ENCODE results near the gene FOXL2NB. TPM values are rescaled to one million over a fixed set of nuclear protein-coding genes. Genes with fewer than 3 reads are reported as not detected.

Gene FOXL2NB
- not detected in 2 replicates for total RNA-seq

DNA sequence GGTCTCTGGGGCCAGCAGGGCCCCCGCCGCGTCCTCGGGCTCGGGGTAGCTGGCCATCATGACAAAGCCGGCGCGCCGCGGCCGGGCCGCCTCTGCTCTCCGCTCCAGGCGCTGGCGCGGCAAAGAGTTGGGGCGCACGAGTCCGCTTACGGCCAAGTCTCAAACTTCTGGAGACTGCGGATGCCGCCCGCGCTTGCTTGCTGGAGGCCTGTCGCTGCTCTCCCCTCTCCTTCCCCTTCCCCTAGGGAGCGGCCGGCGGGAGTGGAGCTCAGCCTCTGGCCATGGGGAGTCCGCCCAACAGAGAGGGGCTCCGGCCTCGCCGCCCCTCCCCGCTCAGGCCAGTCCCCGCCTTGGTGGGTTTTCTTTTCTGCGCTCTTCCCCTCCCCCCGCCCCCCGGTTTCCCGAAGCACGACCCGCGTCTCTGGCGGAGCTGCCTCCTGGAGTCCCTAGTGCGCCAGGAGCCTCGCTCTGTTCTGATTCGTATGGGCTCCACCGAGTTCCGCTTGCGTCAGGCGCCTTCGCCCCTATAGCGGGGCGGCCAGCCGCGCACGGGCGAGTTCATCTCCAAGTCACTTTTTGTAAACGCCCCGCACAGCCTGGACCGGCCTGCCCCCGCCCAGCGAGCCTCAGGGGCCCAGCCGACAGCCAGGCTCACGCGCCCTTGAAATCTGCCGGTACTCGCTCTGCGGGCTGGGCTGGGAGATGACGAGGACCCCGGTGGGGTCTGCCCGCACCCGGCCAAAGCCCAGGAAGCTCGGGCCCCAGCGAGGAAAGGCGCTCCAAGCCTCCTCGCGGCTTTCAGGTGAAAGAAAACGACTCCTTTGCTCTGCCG lies at the start of gene FOXL2NB, which contains the start of gene FOXL2:
Gene FOXL2NB (plus strand): TSS at position 555 of the 832 bp plus-strand sequence. CDS start 148 bp downstream, at position 703.
Gene FOXL2 (minus strand): TSS at position 475 of the 832 bp plus-strand sequence. CDS start 415 bp downstream, at position 60.
- peak within 1 kb of the TSS; percentile 58 for H3K4me3 Mint-ChIP-seq (ENCODE audit: low read depth)
- H3K27me3 Mint-ChIP-seq (ENCODE audit: low read depth), result peaks cover 77% of the 10 kb centered on the region
- no peak for DNase-seq (ENCODE audit: low spot score)
- intact Hi-C loops (cut with micrococcal nuclease), result loop anchor here (1.0 kb wide), 1 partner anchor 10 kb away; no protein-coding TSS in a partner anchor
- H3K9me3 Mint-ChIP-seq, result no peaks in the 10 kb centered on the region
- H3K27ac Mint-ChIP-seq, result no peak within 1 kb of the TSS
- H3K4me1 Mint-ChIP-seq (ENCODE audit: low read depth), result peaks cover 18% of the 10 kb centered on the region
- peaks cover 3% of the 10 kb centered on the region for H3K36me3 Mint-ChIP-seq (ENCODE audit: low read depth)

- Mint-ChIP-seq H3K27me3 (ENCODE audit: low read depth) (peaks cover 2% of the 10 kb centered on the region), H3K27ac (no peak overlapping the region), H3K4me3 (ENCODE audit: low read depth) (no peak overlapping the region), H3K36me3 (ENCODE audit: low read depth) (no peaks in the 10 kb centered on the region), H3K9me3 (no peaks in the 10 kb centered on the region), H3K4me1 (ENCODE audit: low read depth) (no peaks in the 10 kb centered on the region)
- intact Hi-C loops (cut with micrococcal nuclease), result no loop called here
- DNase-seq (ENCODE audit: low spot score), result no peak
These were observed 48.7 kb upstream of the FOXL2NB start for GRCh38 chr3:138898301-138898700.

GRCh38 chr3:138898708-138899107 lies 48.3 kb upstream of the FOXL2NB start:
- no peak overlapping the region for H3K27ac Mint-ChIP-seq
- peaks cover 2% of the 10 kb centered on the region for H3K27me3 Mint-ChIP-seq (ENCODE audit: low read depth)
- no peak for DNase-seq (ENCODE audit: low spot score)
- no peaks in the 10 kb centered on the region for H3K9me3 Mint-ChIP-seq
- no peak overlapping the region for H3K4me3 Mint-ChIP-seq (ENCODE audit: low read depth)
- intact Hi-C loops (cut with micrococcal nuclease), result no loop called here
- H3K36me3 Mint-ChIP-seq (ENCODE audit: low read depth), result no peaks in the 10 kb centered on the region
- no peaks in the 10 kb centered on the region for H3K4me1 Mint-ChIP-seq (ENCODE audit: low read depth)

DNA sequence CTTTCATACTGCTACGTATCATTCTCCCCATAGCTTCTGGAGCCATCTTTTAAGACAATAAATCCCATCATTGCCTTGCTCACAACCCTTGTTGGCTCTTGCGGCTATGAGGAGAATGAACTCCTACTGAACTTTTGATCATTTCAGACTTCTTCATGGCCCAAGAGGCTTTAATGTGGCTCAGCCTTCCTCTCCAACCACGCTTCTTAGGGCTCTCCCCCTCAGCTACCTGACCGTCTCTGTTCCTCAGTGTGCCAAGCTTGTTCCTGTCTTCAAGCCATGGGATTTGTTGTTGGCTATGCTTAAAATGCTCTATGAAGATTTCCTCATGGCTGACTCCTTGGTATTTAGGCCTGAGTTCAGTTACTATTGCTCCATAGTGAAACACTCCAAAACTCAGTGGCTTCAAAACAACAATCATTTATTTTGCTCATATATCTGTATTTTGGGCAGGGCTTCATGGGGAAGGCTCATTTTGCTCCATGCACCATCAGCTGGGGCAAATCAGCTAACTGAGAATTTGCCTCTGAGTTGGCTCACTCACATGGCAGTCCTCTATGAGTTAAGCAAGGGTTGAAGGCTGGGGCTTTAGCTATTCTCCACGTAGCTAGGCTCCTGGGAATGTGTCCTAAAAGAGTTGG lies 47.5 kb upstream of the FOXL2NB start:
- Mint-ChIP-seq H3K4me1 (ENCODE audit: low read depth) (no peaks in the 10 kb centered on the region), H3K27me3 (ENCODE audit: low read depth) (peaks cover 2% of the 10 kb centered on the region), H3K27ac (no peak overlapping the region), H3K36me3 (ENCODE audit: low read depth) (no peaks in the 10 kb centered on the region), H3K9me3 (no peaks in the 10 kb centered on the region), H3K4me3 (ENCODE audit: low read depth) (no peak overlapping the region)
- intact Hi-C loops (cut with micrococcal nuclease), result no loop called here
- DNase-seq (ENCODE audit: low spot score), result no peak

DNA sequence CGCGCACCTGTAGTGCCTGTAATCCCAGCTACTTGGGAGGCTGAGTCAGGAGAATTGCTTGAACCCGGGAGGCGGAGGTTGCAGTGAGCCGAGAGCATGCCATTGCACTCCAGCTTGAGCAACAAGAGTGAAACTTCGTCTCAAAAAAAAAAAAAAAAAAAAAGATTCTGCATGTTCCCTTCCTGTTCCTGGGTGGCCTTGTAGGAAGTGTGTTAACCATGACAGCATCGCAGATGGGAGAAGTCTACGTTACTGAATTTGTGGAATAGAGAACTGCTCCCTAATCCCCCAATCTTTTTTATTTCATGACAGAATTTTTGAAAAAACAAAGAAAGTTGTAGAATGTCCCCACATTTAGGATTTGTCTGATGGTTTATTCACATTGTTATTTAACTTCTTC lies 45.5 kb upstream of the FOXL2NB start:
- peaks cover 2% of the 10 kb centered on the region for H3K27me3 Mint-ChIP-seq (ENCODE audit: low read depth)
- intact Hi-C loops (cut with micrococcal nuclease), result no loop called here
- H3K36me3 Mint-ChIP-seq (ENCODE audit: low read depth), result no peaks in the 10 kb centered on the region
- no peaks in the 10 kb centered on the region for H3K4me1 Mint-ChIP-seq (ENCODE audit: low read depth)
- H3K9me3 Mint-ChIP-seq, result no peaks in the 10 kb centered on the region
- DNase-seq (ENCODE audit: low spot score), result no peak
- no peak overlapping the region for H3K27ac Mint-ChIP-seq
- H3K4me3 Mint-ChIP-seq (ENCODE audit: low read depth), result no peak overlapping the region

GRCh38 chr3:138902171-138902570 lies 44.8 kb upstream of the FOXL2NB start:
- no peaks in the 10 kb centered on the region for H3K36me3 Mint-ChIP-seq (ENCODE audit: low read depth)
- H3K4me3 Mint-ChIP-seq (ENCODE audit: low read depth), result no peak overlapping the region
- no peak for DNase-seq (ENCODE audit: low spot score)
- H3K27ac Mint-ChIP-seq, result no peak overlapping the region
- intact Hi-C loops (cut with micrococcal nuclease), result no loop called here
- H3K9me3 Mint-ChIP-seq, result no peaks in the 10 kb centered on the region
- H3K4me1 Mint-ChIP-seq (ENCODE audit: low read depth), result no peaks in the 10 kb centered on the region
- H3K27me3 Mint-ChIP-seq (ENCODE audit: low read depth), result peaks cover 2% of the 10 kb centered on the region

DNA sequence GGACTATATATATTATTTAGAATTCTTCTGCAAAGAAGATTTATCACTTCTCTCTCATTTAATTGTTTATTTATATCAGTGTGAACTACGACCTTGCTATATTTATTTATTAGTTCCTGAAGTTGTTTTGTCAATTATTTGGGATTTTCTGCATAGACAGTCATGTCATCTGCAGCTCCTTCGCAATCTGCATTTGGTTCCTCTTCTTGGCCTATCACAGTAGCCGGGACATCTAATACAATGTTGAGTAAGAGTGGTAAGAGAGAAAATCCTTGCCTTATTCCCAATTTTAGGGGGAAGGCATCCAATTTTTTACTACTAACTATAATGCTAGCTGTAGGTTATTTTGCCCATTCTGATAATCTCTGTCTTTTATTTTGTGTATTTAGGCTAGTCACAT lies 39.5 kb upstream of the FOXL2NB start:
- peaks cover 2% of the 10 kb centered on the region for H3K27me3 Mint-ChIP-seq (ENCODE audit: low read depth)
- intact Hi-C loops (cut with micrococcal nuclease), result no loop called here
- no peaks in the 10 kb centered on the region for H3K4me1 Mint-ChIP-seq (ENCODE audit: low read depth)

DNA sequence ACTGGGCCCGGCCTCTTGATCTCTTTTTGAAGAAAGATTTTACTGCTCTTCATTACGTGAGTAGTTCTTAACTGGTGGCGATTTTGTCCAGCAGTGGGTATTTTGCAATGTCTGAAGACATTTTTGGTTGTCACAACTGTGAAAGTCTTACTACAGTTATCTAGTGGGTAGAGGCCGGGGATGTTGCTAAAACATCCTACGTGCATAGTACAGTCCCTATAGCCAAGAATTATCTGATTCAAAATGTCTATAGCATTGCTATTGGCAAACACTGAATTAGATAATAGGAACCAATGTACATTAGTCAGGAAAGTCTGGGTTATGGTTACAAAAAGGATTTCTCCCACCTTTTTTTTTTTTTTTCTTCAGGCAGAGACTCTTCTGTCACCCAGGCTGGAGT lies 38.2 kb upstream of the FOXL2NB start:
- no peaks in the 10 kb centered on the region for H3K9me3 Mint-ChIP-seq
- no peak overlapping the region for H3K27ac Mint-ChIP-seq
- no peak for DNase-seq (ENCODE audit: low spot score)
- peaks cover 2% of the 10 kb centered on the region for H3K27me3 Mint-ChIP-seq (ENCODE audit: low read depth)
- H3K4me3 Mint-ChIP-seq (ENCODE audit: low read depth), result no peak overlapping the region
- H3K4me1 Mint-ChIP-seq (ENCODE audit: low read depth), result no peaks in the 10 kb centered on the region
- intact Hi-C loops (cut with micrococcal nuclease), result no loop called here
- H3K36me3 Mint-ChIP-seq (ENCODE audit: low read depth), result no peaks in the 10 kb centered on the region

More for the DNA sequence above, 39.5 kb upstream of the FOXL2NB start:
- DNase-seq (ENCODE audit: low spot score), result no peak
- Mint-ChIP-seq H3K36me3 (ENCODE audit: low read depth) (no peaks in the 10 kb centered on the region), H3K27ac (no peak overlapping the region), H3K9me3 (no peaks in the 10 kb centered on the region), H3K4me3 (ENCODE audit: low read depth) (no peak overlapping the region)

- H3K9me3 Mint-ChIP-seq, result no peaks in the 10 kb centered on the region
- intact Hi-C loops (cut with micrococcal nuclease), result loop anchor here (10.0 kb wide), 1 partner anchor 725 kb away; the partner anchor contains the start of gene ARMC8
- no peaks in the 10 kb centered on the region for H3K36me3 Mint-ChIP-seq (ENCODE audit: low read depth)
- H3K4me1 Mint-ChIP-seq (ENCODE audit: low read depth), result peaks cover under 1% of the 10 kb centered on the region
- DNase-seq (ENCODE audit: low spot score), result no peak
- no peak overlapping the region for H3K4me3 Mint-ChIP-seq (ENCODE audit: low read depth)
- H3K27ac Mint-ChIP-seq, result no peak overlapping the region
- peaks cover 3% of the 10 kb centered on the region for H3K27me3 Mint-ChIP-seq (ENCODE audit: low read depth)
These were observed 37.1 kb upstream of the FOXL2NB start for GRCh38 chr3:138909904-138910303.

GRCh38 chr3:138911621-138912020 lies 35.4 kb upstream of the FOXL2NB start:
- Mint-ChIP-seq H3K36me3 (ENCODE audit: low read depth) (no peaks in the 10 kb centered on the region), H3K4me1 (ENCODE audit: low read depth) (peaks cover 5% of the 10 kb centered on the region), H3K27ac (no peak overlapping the region), H3K9me3 (no peaks in the 10 kb centered on the region), H3K27me3 (ENCODE audit: low read depth) (peaks cover 6% of the 10 kb centered on the region), H3K4me3 (ENCODE audit: low read depth) (no peak overlapping the region)
- intact Hi-C loops (cut with micrococcal nuclease), result loop anchor here (10.0 kb wide), 1 partner anchor 727 kb away; the partner anchor contains the start of gene ARMC8
- DNase-seq (ENCODE audit: low spot score), result no peak

DNA sequence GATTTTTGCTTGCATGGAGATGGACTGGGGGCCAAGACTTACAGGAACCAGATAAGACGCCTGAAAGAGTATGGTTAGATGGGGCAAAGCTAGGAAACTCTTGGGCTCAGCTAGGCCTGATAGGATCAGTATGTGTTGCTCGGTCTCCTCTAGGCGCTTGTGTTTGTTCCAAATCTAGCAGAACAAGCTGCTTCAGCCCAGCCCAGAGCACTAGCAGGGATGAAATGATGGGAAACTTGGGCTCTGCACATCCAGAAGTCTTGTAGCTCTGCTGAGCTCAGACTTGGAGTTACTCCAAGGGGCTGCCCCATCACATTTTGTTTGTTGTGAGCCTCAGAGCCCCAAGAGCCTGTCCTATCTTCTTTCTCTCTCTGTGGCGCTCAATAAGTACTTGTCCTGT lies 34.8 kb upstream of the FOXL2NB start:
- no peaks in the 10 kb centered on the region for H3K36me3 Mint-ChIP-seq (ENCODE audit: low read depth)
- no peak overlapping the region for H3K4me3 Mint-ChIP-seq (ENCODE audit: low read depth)
- no peaks in the 10 kb centered on the region for H3K9me3 Mint-ChIP-seq
- H3K4me1 Mint-ChIP-seq (ENCODE audit: low read depth), result peaks cover 5% of the 10 kb centered on the region
- intact Hi-C loops (cut with micrococcal nuclease), result loop anchor here (10.0 kb wide), 1 partner anchor 727 kb away; the partner anchor contains the start of gene ARMC8
- peaks cover 7% of the 10 kb centered on the region for H3K27me3 Mint-ChIP-seq (ENCODE audit: low read depth)
- H3K27ac Mint-ChIP-seq, result no peak overlapping the region
- no peak for DNase-seq (ENCODE audit: low spot score)

DNA sequence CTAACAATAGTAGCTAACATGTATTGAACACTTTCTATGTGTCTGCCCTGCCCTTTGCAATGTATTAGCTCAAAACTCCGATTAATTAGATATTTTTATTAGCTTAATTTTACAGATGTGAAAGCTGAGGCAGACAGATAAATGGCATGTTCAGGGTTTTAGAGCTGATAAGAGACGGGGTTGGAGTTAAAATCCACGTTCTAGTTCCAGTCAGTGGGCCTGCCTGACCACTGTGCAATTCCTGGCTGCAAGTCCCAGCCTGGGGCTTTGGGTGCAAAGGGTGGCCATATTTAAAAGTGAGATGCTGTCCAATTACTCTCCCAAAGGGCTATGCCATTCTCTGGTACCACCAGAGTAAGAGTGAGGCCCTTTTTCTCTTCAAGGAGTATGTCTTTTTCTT lies 33.3 kb upstream of the FOXL2NB start:
- Mint-ChIP-seq H3K27ac (no peak overlapping the region), H3K4me3 (ENCODE audit: low read depth) (no peak overlapping the region), H3K36me3 (ENCODE audit: low read depth) (no peaks in the 10 kb centered on the region), H3K9me3 (no peaks in the 10 kb centered on the region), H3K27me3 (ENCODE audit: low read depth) (peaks cover 10% of the 10 kb centered on the region), H3K4me1 (ENCODE audit: low read depth) (peaks cover 5% of the 10 kb centered on the region)
- intact Hi-C loops (cut with micrococcal nuclease), result loop anchor here (2.0 to 10.0 kb wide), 2 partner anchors 435 to 729 kb away; partner anchors contain the start of gene ARMC8
- no peak for DNase-seq (ENCODE audit: low spot score)
